Measurements from ENCODE around the gene REN. TPM values are rescaled to one million over a fixed set of nuclear protein-coding genes. Genes with fewer than 3 reads are reported as not detected.

REN gene
- total RNA-seq, 1 donor from 2014 or later: not detected

- Histone ChIP-seq H3K27ac (replicated peaks) (peak overlapping the region; percentile 74), H3K9me3 (replicated peaks) (no peaks in the 10 kb centered on the region), H3K36me3 (no peaks in the 10 kb centered on the region), H3K4me1 (peaks cover 25% of the 10 kb centered on the region), H3K4me3 (peak overlapping the region; percentile 86), H3K27me3 (ENCODE audit: low read depth) (peaks cover 17% of the 10 kb centered on the region)
- DNase-seq: no peak
- intact Hi-C loops (cut with micrococcal nuclease): no loop called here
- TF ChIP-seq CTCF (IDR thresholded peaks at IDR 0.05; ENCODE audit: borderline replicate concordance): no peak
Observed at GRCh38 chr1:204152310-204153044, 13.7 kb downstream of the REN start.

GRCh38 chr1:204151552-204152309 is 14.4 kb downstream of the REN start, which contains the start of gene ETNK2:
Gene ETNK2, minus strand, starts transcription at chr1:204152044. Its CDS starts 192 bp downstream, at chr1:204151852.
- Histone ChIP-seq H3K4me1 (peaks cover 25% of the 10 kb centered on the region), H3K9me3 (replicated peaks) (no peaks in the 10 kb centered on the region), H3K27me3 (ENCODE audit: low read depth) (peaks cover 17% of the 10 kb centered on the region), H3K4me3 (peak within 1 kb of the TSS; percentile 86), H3K36me3 (no peaks in the 10 kb centered on the region), H3K27ac (replicated peaks) (peak within 1 kb of the TSS; percentile 74)
- no peak for TF ChIP-seq CTCF (IDR thresholded peaks at IDR 0.05; ENCODE audit: borderline replicate concordance)
- peak; percentile 51 for DNase-seq
- intact Hi-C loops (cut with micrococcal nuclease): no loop called here

- H3K4me3 ChIP-seq: peak overlapping the region; percentile 86
- H3K36me3 ChIP-seq: no peaks in the 10 kb centered on the region
- peak overlapping the region; percentile 74 for H3K27ac ChIP-seq (replicated peaks)
- H3K9me3 ChIP-seq (replicated peaks): no peaks in the 10 kb centered on the region
- H3K4me1 ChIP-seq: peaks cover 25% of the 10 kb centered on the region
- peaks cover 13% of the 10 kb centered on the region for H3K27me3 ChIP-seq (ENCODE audit: low read depth)
- TF ChIP-seq CTCF (IDR thresholded peaks at IDR 0.05; ENCODE audit: borderline replicate concordance): no peak
- no peak for DNase-seq
- intact Hi-C loops (cut with micrococcal nuclease): no loop called here
Observed at GRCh38 chr1:204150702-204151551, 15.2 kb downstream of the REN start.

GRCh38 chr1:204149635-204150565 is 16.2 kb downstream of the REN start:
- intact Hi-C loops (cut with micrococcal nuclease): no loop called here
- Histone ChIP-seq H3K27ac (replicated peaks) (peak overlapping the region; percentile 74), H3K27me3 (ENCODE audit: low read depth) (peaks cover 10% of the 10 kb centered on the region), H3K4me1 (peaks cover 25% of the 10 kb centered on the region), H3K9me3 (replicated peaks) (no peaks in the 10 kb centered on the region), H3K36me3 (no peaks in the 10 kb centered on the region), H3K4me3 (peak overlapping the region; percentile 86)
- no peak for DNase-seq
- no peak for TF ChIP-seq CTCF (IDR thresholded peaks at IDR 0.05; ENCODE audit: borderline replicate concordance)
